GM18951 (cell line): Measurements from ENCODE around the gene FILIP1.

Source experiments
- POLR2A ChIP-seq: IDR thresholded peaks from 4 replicates; pipeline ENCODE4 v1.6.1; 2011; ENCODE audit warnings: mild to moderate bottlenecking; ENCODE audit not compliant: insufficient read length, insufficient read depth; ENCODE audit errors: extremely low read depth
- in situ Hi-C: fragments of 300-500 bp; cut with MboI; formaldehyde crosslinking; loops from one replicate; pipeline ENCODE4 v1.12.0; 2022; ENCODE audit warnings: low sequenced_read_pairs, mixed read lengths, inconsistent platforms; ENCODE audit not compliant: unreplicated experiment

Gene FILIP1

DNA sequence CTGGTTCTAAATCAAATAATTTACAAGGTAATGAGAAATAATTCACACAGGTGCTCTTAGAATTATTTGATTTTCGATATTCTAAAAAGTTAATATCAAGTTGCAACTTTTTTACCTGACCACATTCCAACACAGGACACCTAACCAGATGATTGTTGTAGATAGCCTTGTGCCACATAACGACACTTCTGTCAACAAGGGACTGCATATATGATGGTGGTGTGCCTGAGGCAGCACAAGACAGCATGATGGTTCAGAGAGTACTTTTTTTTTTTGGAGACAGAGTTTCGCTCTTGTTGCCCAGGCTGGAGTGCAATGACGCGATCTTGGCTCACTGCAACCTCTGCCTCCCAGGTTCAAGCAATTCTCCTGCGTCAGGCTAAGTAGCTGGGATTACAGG lies 142.8 kb downstream of the FILIP1 start:
- in situ Hi-C loops, result no loop called here
- no peak for TF ChIP-seq POLR2A

DNA sequence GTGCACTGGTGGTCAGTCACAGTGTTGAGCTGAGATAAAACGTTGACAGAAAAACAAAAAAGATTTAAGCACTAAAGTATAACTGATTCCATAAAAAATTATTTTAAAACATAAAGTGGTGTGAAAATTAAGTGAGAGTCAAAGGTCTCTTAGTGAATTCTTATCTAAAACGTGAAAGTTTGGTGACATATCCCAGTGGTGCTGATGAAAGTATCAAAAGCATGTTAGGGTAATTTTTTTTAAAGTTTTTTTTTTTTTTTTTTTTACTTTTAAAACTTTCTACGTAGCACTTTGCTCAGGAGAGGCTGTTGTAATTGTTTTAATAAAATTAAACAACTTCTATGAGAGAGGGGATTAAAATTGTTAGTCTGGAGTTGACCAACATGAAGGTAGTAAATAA lies 143.4 kb downstream of the FILIP1 start:
- no peak for TF ChIP-seq POLR2A
- in situ Hi-C loops, result no loop called here

DNA sequence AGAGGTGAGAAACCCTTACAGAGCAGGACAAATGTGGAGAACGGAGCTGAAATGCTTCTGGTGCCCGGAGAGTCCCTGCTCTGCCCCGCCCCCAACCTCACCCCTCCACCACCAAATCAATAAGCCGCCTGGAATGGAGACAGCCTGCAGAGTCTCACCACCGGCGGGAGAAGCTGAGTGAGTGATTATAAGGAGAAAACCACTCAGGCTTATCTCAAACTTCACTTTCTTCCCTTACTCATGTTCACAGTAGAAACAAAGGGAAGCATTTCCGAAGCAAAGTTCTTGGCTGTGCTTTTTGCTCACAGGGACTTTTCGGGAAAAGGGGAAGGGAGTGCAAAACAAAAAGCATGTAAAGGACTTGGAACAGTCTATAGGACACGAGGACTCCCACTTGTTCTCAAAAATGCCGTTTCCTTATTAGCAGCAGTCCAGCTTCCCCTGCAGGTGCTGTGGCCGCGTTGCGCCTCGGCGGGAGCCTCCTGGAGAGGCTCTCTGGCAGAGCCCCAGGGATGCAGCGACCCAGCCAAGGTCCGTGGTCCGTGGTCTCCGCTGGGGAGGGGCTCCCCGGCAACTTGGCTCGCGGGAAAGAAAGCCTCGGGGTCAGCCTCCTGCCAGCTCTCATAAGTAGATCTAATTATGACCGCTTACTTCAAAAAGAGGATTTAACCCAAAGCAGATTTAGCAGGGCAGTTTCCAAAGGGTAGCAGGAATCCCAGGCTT lies 144.2 kb downstream of the FILIP1 start:
- no peak for TF ChIP-seq POLR2A
- in situ Hi-C loops, result no loop called here

DNA sequence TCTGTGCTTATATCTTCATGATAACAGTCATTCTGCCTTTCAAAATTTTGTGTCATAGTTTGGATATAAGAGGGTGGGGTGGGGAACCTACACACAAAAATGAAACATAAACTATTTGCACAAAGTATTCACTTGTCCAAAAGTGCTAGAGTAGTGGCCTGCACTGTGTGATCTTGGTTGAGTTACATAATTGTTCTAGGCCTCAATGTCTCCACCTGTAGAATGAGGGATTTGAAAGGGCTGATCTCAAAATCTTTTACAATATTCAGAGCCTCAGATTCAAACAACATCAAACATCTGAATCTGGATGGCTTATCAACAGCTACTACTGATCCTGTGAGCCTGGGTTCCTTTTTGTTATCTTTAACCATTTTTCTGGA lies 144.7 kb downstream of the FILIP1 start:
- no peak for TF ChIP-seq POLR2A
- in situ Hi-C loops, result no loop called here

DNA sequence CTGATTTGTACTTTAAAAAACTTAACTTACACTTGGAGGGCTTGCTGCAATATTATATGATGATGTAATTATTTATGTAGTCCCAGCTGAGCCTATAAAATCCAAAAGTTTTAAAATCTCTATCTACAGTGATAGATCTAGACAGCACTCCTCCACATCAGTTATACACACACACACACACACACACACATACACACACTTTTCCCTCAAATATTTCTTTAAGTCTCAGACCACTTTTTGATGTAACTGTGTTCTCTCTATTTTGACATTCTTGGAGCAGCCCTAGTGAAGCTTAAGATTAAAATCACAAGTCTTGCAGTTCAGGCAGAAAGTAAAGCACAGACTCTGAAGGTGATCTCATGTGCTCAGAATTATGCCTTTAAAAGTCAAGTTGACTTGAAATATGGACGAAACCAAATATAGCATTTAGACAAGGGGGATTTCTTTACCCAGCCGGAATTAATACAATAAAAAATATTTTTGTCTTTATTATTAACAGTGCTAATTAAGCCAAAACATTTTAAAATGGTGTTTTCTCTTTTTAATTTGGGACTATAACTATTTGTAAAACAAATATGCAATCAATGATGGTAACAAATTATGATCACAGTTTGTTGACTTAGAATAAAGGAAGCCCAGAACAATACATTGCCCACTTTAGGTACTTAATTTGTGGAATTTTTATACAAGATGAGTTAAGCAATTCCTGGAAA lies 145.5 kb downstream of the FILIP1 start:
- no peak for TF ChIP-seq POLR2A

DNA sequence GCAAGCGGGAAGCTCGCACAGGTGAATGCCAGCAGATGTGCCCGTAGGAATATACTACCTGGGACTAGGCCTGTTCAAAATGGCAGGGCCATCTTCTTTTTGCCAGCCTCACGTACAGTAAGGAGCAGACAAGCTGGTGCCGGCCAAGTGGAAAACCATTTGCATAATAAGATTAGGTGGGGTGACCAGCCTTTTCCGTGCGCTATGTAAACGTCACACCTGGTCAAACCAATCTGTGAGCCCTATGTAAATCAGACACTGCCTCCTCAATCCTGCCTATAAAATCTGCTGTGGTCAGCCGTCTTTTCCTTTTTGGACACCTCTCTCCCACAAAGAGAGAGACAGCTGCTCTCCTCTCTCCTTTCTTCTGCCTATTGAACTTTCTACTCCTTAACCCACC lies 148.2 kb downstream of the FILIP1 start:
- TF ChIP-seq POLR2A, result no peak
- in situ Hi-C loops, result no loop called here

More for the DNA sequence above, 145.5 kb downstream of the FILIP1 start:
- in situ Hi-C loops, result no loop called here

GRCh38 chr6:75344455-75344854 lies 149.1 kb downstream of the FILIP1 start:
- in situ Hi-C loops, result no loop called here
- TF ChIP-seq POLR2A, result no peak

GRCh38 chr6:75344021-75344420 lies 149.6 kb downstream of the FILIP1 start:
- TF ChIP-seq POLR2A, result no peak
- in situ Hi-C loops, result no loop called here

- in situ Hi-C loops, result no loop called here
- no peak for TF ChIP-seq POLR2A
Measured at GRCh38 chr6:75337835-75338580, 155.6 kb downstream of the FILIP1 start.

DNA sequence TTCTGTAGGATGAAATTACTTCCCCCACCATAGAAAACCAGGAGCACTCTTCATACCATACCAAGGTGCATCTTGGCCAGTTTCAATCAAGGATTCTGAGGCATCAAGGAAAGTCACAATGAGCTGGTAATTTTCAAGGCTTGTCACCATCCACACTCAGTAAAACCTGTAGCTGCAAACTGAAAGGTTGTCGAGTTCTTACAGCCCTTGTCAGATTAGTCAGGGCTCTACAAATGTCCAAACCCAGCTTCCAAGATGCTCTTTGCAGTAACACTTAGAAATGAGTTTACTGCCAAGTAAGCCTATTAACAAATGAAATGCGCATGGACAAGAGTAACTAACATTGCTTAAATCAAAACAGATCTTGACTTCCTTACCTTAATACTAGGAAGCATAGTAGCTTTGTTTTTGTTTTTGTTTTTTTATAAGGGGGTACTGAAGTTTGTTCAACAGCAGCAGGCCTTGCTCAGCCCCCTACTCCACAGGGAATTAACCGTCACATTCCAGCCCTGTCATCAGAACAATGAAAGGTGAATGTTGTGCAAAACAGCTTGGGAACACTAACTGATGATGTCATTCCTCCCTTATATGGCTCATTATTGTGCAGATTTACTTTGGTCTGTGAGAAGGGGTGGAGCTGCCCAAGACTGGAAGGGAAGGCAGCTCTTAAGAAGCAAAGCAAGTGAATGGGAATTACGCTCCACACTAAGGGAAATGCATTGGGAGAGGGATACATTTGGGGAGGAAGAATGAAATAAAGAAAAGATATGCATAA lies 159.1 kb downstream of the FILIP1 start:
- in situ Hi-C loops, result no loop called here
- TF ChIP-seq POLR2A, result no peak

GRCh38 chr6:75333676-75334200 lies 159.9 kb downstream of the FILIP1 start:
- in situ Hi-C loops, result no loop called here

GRCh38 chr6:75331151-75331550 lies 162.4 kb downstream of the FILIP1 start:
- TF ChIP-seq POLR2A, result no peak
- in situ Hi-C loops, result no loop called here

More at GRCh38 chr6:75333676-75334200, 159.9 kb downstream of the FILIP1 start:
- no peak for TF ChIP-seq POLR2A

DNA sequence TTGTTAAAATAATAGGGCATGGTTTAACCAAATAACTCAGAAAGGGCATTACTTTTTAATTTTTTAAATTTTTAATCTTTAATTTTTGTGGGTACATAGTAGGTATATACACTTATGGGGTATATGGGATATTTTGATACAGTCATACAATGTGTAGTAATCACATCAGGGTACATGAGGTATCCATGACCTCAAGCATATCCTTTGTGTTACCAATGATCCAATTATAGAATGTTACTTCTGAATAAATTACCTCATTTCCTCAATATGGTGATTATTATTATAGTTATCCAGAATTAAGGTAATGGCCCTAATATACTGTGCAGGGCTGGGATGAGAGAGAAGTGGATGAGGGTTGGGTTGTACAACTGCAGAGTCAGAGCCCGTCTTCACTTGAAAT lies 163.9 kb downstream of the FILIP1 start:
- no peak for TF ChIP-seq POLR2A
- in situ Hi-C loops, result no loop called here
